Measurements from ENCODE around the gene BPTF. TPM values are rescaled to one million over a fixed set of nuclear protein-coding genes. Genes with fewer than 3 reads are reported as not detected.

Gene BPTF
- total and polyA plus RNA-seq, 2 of the 8 experiments (the other 6 are each of a cell fraction or from before 2014, with no cell fraction given), result 107 to 228 TPM

- Histone ChIP-seq H3K4ac (replicated peaks; ENCODE audit: insufficient read length, low read depth, low read length) (no peak overlapping the region), H2AK5ac (ENCODE audit: low read depth, low read length) (no peak overlapping the region), H3K36me3 (ENCODE audit: control insufficient read depth in 2 of 4, insufficient read depth in 4 of 4, low read length in 3 of 4) (peaks cover 0 to 2% (median under 1%) of the 10 kb centered on the region in 4 experiments; a peak in 3 of 8 replicates), H4K8ac (ENCODE audit: extremely low read depth, insufficient read depth, low read length) (no peak overlapping the region), H2BK12ac (ENCODE audit: low read depth, low read length) (no peak overlapping the region), H3K14ac (ENCODE audit: insufficient read length) (no peak overlapping the region), H3K27me3 (replicated peaks in 1 of 4; ENCODE audit: control insufficient read depth in 3 of 4, extremely low read depth in 1 of 4, insufficient read depth in 3 of 4, low read length in 3 of 4) (no peaks in the 10 kb centered on the region), H3K79me1 (ENCODE audit: low read depth, low read length) (no peaks in the 10 kb centered on the region), H2BK120ac (replicated peaks; ENCODE audit: low read depth, low read length) (no peak overlapping the region), H3K23me2 (ENCODE audit: low read depth, low read length) (no peaks in the 10 kb centered on the region), H3K23ac (ENCODE audit: insufficient read length) (no peak overlapping the region), H2BK15ac (ENCODE audit: low read length) (no peak overlapping the region), H3K56ac (replicated peaks; ENCODE audit: insufficient read length, low read depth, low read length) (no peak overlapping the region), H4K20me1 (replicated peaks in 1 of 2; ENCODE audit: control insufficient read depth in 1 of 2, insufficient read depth in 2 of 2, low read length in 2 of 2) (no peaks in the 10 kb centered on the region), H3K18ac (ENCODE audit: extremely low read depth, low read length) (no peak overlapping the region), H2AFZ (ENCODE audit: low read length) (no peak overlapping the region), H3K9me3 (ENCODE audit: insufficient read depth in 2 of 2, low read depth in 1 of 2, low read length in 1 of 2) (no peaks in the 10 kb centered on the region), H3K4me1 (replicated peaks in 1 of 4; ENCODE audit: control insufficient read depth in 3 of 4, insufficient read depth in 4 of 4, low read length in 3 of 4) (no peaks in the 10 kb centered on the region), H3K79me2 (ENCODE audit: control insufficient read depth in 1 of 2, insufficient read depth in 2 of 2, low read length in 2 of 2) (no peaks in the 10 kb centered on the region), H3K4me2 (ENCODE audit: insufficient read depth in 1 of 2, low read depth in 2 of 2, low read length in 2 of 2) (no peak overlapping the region), H3K9ac (replicated peaks in 1 of 4; ENCODE audit: extremely low read depth in 1 of 4, low read depth in 3 of 4, low read length in 3 of 4) (no peak overlapping the region), H2BK5ac (ENCODE audit: low read depth, low read length) (no peak overlapping the region), H3K27ac (ENCODE audit: low read depth, low read length) (no peak overlapping the region), H4K91ac (replicated peaks; ENCODE audit: insufficient read length, low read length) (no peak overlapping the region), H4K5ac (ENCODE audit: insufficient read length, low read depth, low read length) (no peak overlapping the region), H2BK20ac (ENCODE audit: low read length) (no peak overlapping the region), H3K4me3 (ENCODE audit: extremely low read depth in 1 of 4, insufficient read depth in 2 of 4, low read depth in 3 of 4, low read length in 4 of 4) (no peak overlapping the region)
- POLR2A ChIA-PET (ENCODE audit: partially characterized antibody), result interaction anchor here (0.7 to 2.6 kb wide), 2 partner anchors 10 to 20 kb away, joined by 3 to 13 read pairs; no protein-coding TSS in a partner anchor
- FAIRE-seq, result no peak
- no peak for DNase-seq (ENCODE audit: low read depth in 1 of 2, low spot score in 2 of 2)
- WGBS, 2 experiments (ENCODE audit: extremely low coverage in 1 of 2, insufficient coverage in 1 of 2, insufficient read length in 1 of 2, insufficient replicate concordance in 2 of 2, low coverage in 1 of 2, low lambda C conversion rate in 2 of 2, missing lambda C conversion rate in 1 of 2), result 92% methylated on average over 9 of the region's 9 CpGs; no CpG with 5 or more reads in 1 of the 2 experiments
- CTCF ChIA-PET (ENCODE audit: partially characterized antibody), result interaction anchor here (1.2 kb wide), 1 partner anchor 42 kb away, joined by 3 read pairs; no protein-coding TSS in a partner anchor
- TF ChIP-seq EP300 (IDR thresholded peaks at IDR 0.05; ENCODE audit: borderline replicate concordance in 1 of 2, low read depth in 2 of 2, low read length in 2 of 2) (no peak), ATF3 (IDR thresholded peaks at IDR 0.05; ENCODE audit: insufficient read depth, low read depth, low read length) (no peak), CHD2 (IDR thresholded peaks at IDR 0.05; ENCODE audit: low read length) (no peak), SIRT6 (IDR thresholded peaks at IDR 0.05; ENCODE audit: low read length) (no peak), BACH1 (IDR thresholded peaks at IDR 0.05; ENCODE audit: low read length) (no peak), KDM4A (IDR thresholded peaks at IDR 0.05; ENCODE audit: low read depth, low read length, severe bottlenecking) (no peak), RNF2 (IDR thresholded peaks at IDR 0.05; ENCODE audit: borderline replicate concordance, low read depth, low read length, missing control alignments, poor library complexity, severe bottlenecking) (no peak), GABPA (IDR thresholded peaks at IDR 0.05; ENCODE audit: borderline replicate concordance, insufficient read depth, low read length) (no peak), JUN (IDR thresholded peaks at IDR 0.05; ENCODE audit: low read depth, low read length) (no peak), PHF8 (conservative IDR thresholded peaks at IDR 0.05; ENCODE audit: low read depth, low read length) (no peak), ASH2L (IDR thresholded peaks at IDR 0.05; ENCODE audit: low read length) (no peak), KDM1A (IDR thresholded peaks at IDR 0.05; ENCODE audit: borderline replicate concordance, low read length) (no peak)
Measured at GRCh38 chr17:67982034-67982640, 156.8 kb downstream of the BPTF start.
